Measurements from ENCODE around the gene NR1H4. TPM values are rescaled to one million over a fixed set of nuclear protein-coding genes. Genes with fewer than 3 reads are reported as not detected.

The NR1H4 gene
- polyA plus RNA-seq, 3 donors: not detected

DNA sequence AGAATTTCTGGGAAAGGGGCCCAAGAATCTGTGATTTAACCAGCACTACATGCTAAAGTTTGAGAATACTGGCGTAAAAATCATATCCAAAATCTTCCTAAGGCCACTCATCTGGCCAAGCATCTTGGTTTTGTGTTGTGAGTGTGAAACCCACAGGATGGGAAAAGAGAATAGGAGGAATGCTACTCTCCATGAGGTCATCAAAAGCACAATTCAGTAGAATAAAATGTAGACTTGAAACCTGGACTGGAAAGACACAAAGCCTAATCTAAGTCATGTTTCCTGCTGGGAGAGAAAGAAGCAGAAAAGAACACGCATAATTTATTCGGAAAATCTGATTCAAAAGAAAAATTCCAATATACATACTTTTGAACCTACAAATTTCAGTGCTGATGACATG lies 42.3 kb downstream of the NR1H4 start:
- no peaks in the 10 kb centered on the region for H3K4me1 Mint-ChIP-seq
- intact Hi-C loops (cut with micrococcal nuclease): no loop called here
- H3K4me1 ChIP-seq (ENCODE audit: control insufficient read depth in 1 of 2, insufficient read depth in 2 of 2, low read length in 2 of 2): no peaks in the 10 kb centered on the region
- no peak overlapping the region for H3K4me3 ChIP-seq (replicated peaks in 1 of 3; ENCODE audit: low read depth in 2 of 3, low read length in 3 of 3)
- WGBS (ENCODE audit: insufficient coverage): no CpG with 5 or more reads among the region's 3 CpGs
- no peaks in the 10 kb centered on the region for H3K9me3 ChIP-seq (replicated peaks in 1 of 2; ENCODE audit: control insufficient read depth in 1 of 2, insufficient read depth in 1 of 2, low read length in 2 of 2)
- no peaks in the 10 kb centered on the region for H3K36me3 ChIP-seq (replicated peaks in 1 of 2; ENCODE audit: control insufficient read depth in 1 of 2, insufficient read depth in 2 of 2, low read length in 2 of 2)
- H2AFZ ChIP-seq (ENCODE audit: insufficient read depth, low read depth, low read length, poor library complexity, severe bottlenecking): no peak overlapping the region
- H3K4me2 ChIP-seq (replicated peaks; ENCODE audit: extremely low read depth, low read length, poor library complexity, severe bottlenecking): no peak overlapping the region
- no peaks in the 10 kb centered on the region for H3K36me3 Mint-ChIP-seq
- H3K4me3 Mint-ChIP-seq: no peak overlapping the region
- H4K20me1 ChIP-seq (ENCODE audit: insufficient read depth, low read length): no peaks in the 10 kb centered on the region
- no peak overlapping the region for H3K27ac Mint-ChIP-seq
- no peak overlapping the region for H3K27ac ChIP-seq (ENCODE audit: low read depth in 1 of 2, low read length in 2 of 2)
- TF ChIP-seq, protein P1, sequence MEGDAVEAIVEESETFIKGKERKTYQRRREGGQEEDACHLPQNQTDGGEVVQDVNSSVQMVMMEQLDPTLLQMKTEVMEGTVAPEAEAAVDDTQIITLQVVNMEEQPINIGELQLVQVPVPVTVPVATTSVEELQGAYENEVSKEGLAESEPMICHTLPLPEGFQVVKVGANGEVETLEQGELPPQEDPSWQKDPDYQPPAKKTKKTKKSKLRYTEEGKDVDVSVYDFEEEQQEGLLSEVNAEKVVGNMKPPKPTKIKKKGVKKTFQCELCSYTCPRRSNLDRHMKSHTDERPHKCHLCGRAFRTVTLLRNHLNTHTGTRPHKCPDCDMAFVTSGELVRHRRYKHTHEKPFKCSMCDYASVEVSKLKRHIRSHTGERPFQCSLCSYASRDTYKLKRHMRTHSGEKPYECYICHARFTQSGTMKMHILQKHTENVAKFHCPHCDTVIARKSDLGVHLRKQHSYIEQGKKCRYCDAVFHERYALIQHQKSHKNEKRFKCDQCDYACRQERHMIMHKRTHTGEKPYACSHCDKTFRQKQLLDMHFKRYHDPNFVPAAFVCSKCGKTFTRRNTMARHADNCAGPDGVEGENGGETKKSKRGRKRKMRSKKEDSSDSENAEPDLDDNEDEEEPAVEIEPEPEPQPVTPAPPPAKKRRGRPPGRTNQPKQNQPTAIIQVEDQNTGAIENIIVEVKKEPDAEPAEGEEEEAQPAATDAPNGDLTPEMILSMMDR (IDR thresholded peaks at IDR 0.05): no peak
- peaks cover 2 to 8% (median 5%) of the 10 kb centered on the region in 7 donors for H3K9me3 Mint-ChIP-seq
- H3K79me2 ChIP-seq (ENCODE audit: insufficient read depth, low read length): no peaks in the 10 kb centered on the region
- no peak for DNase-seq
- H3K27me3 Mint-ChIP-seq (ENCODE audit: low read depth in 3 of 3): peaks cover 0 to 10% (median 4%) of the 10 kb centered on the region in 3 donors
- no peaks in the 10 kb centered on the region for H3K27me3 ChIP-seq (ENCODE audit: control insufficient read depth in 2 of 2, insufficient read depth in 2 of 2, low read length in 2 of 2)
- no peak overlapping the region for H3K9ac ChIP-seq (ENCODE audit: insufficient read depth, low read length, poor library complexity, severe bottlenecking)

DNA sequence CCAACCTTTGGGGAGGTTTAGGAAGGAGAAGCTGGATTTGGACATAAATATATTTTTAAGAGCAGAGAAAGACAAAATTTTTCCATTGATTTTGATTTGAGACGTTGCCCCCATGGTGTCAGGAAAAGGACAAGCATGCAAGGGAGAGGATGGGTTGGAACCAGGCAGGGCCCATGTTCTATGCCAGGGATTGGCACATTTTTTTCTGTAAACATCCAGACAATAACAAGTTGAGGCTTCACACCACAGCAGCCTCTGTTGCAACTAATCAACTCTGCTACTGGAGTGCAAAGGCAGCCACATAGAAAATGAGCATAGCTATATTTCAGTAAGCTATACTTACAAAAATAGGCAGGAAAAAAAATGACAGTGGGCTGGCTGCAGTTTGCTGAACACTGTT lies 44.7 kb downstream of the NR1H4 start:
- Histone ChIP-seq H3K4me1 (ENCODE audit: control insufficient read depth in 1 of 2, insufficient read depth in 2 of 2, low read length in 2 of 2) (no peaks in the 10 kb centered on the region), H3K27ac (ENCODE audit: low read depth in 1 of 2, low read length in 2 of 2) (no peak overlapping the region), H3K4me2 (replicated peaks; ENCODE audit: extremely low read depth, low read length, poor library complexity, severe bottlenecking) (no peak overlapping the region), H3K9me3 (replicated peaks in 1 of 2; ENCODE audit: control insufficient read depth in 1 of 2, insufficient read depth in 1 of 2, low read length in 2 of 2) (no peaks in the 10 kb centered on the region), H3K27me3 (ENCODE audit: control insufficient read depth in 2 of 2, insufficient read depth in 2 of 2, low read length in 2 of 2) (no peaks in the 10 kb centered on the region), H2AFZ (ENCODE audit: insufficient read depth, low read depth, low read length, poor library complexity, severe bottlenecking) (no peak overlapping the region), H3K4me3 (replicated peaks in 1 of 3; ENCODE audit: low read depth in 2 of 3, low read length in 3 of 3) (no peak overlapping the region), H4K20me1 (ENCODE audit: insufficient read depth, low read length) (no peaks in the 10 kb centered on the region), H3K36me3 (replicated peaks in 1 of 2; ENCODE audit: control insufficient read depth in 1 of 2, insufficient read depth in 2 of 2, low read length in 2 of 2) (no peaks in the 10 kb centered on the region), H3K9ac (ENCODE audit: insufficient read depth, low read length, poor library complexity, severe bottlenecking) (no peak overlapping the region), H3K79me2 (ENCODE audit: insufficient read depth, low read length) (no peaks in the 10 kb centered on the region)
- intact Hi-C loops (cut with micrococcal nuclease): no loop called here
- TF ChIP-seq, protein P1 (IDR thresholded peaks at IDR 0.05): no peak
- peaks cover 3 to 12% (median 3%) of the 10 kb centered on the region in 3 donors for H3K27me3 Mint-ChIP-seq (ENCODE audit: low read depth in 3 of 3)
- H3K27ac Mint-ChIP-seq: no peak overlapping the region
- 50% methylated on average over 1 of the region's 1 CpG for WGBS (ENCODE audit: insufficient coverage)
- no peaks in the 10 kb centered on the region for H3K4me1 Mint-ChIP-seq
- peaks cover 2 to 8% (median 7%) of the 10 kb centered on the region in 7 donors for H3K9me3 Mint-ChIP-seq
- no peak overlapping the region for H3K4me3 Mint-ChIP-seq
- H3K36me3 Mint-ChIP-seq: no peaks in the 10 kb centered on the region
- DNase-seq: no peak
